GM19023 (cell line): ENCODE data around the gene KPNB1.

ENCODE experiments used
- ATAC-seq: cut with Tn5 transposase; IDR thresholded peaks from one replicate; pipeline ENCODE4 v1.9.1; 2021; ENCODE audit warnings: mild to moderate bottlenecking, moderate library complexity; ENCODE audit not compliant: unreplicated experiment

Gene KPNB1

GRCh38 chr17:47636273-47637030, 13.3 kb upstream of the KPNB1 start:
- ATAC-seq: no peak

GRCh38 chr17:47638903-47639302, 10.8 kb upstream of the KPNB1 start:
- ATAC-seq: no peak

DNA sequence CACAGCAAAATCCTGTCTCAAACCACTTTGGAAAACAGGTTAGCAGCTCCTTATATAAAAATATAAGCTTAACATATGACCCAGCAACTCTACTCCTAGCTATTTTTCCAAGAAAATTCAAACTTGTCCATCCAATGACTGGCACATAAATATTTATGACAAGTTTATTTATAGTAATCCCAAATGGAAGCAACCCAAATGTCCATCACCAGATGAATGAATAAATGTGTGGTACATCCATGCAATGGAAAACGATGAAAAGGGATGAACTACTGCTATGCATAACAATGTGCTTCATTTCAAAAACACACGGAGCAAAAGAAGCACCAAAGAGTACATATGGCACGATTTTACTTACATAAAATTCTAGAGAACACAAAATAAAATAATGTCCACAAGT, 9.6 kb upstream of the KPNB1 start:
- ATAC-seq: no peak

DNA sequence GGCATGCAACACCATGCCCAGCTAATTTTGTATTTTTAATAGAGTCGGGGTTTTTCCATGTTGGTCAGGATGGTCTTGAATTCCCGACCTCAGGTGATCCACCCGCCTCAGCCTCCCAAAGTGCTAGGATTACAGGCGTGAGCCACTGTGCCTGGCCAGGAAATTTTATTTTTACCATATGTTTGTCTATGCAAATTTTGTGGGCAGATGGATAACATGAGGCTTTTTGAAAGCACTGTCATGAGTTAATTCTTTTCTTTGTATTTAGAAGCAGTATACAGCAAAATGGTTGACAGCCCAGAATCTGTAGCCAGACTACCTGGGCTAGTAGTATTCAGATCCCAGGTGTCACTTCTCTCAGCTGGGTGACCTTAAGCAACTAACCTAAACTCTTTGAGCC, 8.5 kb upstream of the KPNB1 start:
- no peak for ATAC-seq

DNA sequence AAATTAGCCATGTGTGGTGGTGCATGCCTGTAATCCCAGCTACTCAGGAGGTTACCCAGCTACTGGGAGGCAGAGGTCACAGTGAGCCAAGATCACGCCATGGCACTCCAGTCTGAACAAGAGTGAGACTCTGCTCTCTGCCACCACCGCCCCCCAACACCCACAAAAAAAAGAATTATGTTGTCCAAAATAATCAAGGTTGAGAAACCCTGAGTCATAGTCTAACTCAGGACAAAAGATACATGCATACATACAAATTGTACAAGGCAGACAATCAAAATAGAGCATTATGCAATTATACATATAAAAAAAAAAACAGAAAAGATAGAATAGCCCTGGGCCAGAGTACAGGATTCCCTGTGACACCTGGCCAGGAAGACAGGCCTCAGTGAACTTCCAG, 6.6 kb upstream of the KPNB1 start:
- no peak for ATAC-seq

DNA sequence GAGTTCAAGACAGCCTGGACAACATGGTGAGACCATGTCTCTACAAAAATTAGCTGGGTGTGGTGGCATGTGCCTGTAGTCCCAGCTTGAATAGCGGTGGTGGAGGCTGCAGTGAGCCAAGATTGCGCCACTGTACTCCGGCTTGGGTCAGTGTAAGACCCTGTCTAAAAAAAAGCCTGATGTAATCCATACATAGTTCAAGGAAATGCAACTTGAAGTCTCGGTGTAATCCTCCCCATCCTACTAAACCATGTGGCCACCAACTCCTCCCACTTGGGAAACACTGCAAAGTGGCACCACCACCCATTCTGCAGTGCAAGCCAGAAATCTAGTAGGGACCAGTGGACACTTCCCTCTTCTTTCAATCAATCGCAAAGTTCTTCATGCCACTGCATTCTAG, 5.4 kb upstream of the KPNB1 start:
- no peak for ATAC-seq

- peak; percentile 1 for ATAC-seq
Observed at GRCh38 chr17:47649972-47650524, 329 bp downstream of the KPNB1 start.

DNA sequence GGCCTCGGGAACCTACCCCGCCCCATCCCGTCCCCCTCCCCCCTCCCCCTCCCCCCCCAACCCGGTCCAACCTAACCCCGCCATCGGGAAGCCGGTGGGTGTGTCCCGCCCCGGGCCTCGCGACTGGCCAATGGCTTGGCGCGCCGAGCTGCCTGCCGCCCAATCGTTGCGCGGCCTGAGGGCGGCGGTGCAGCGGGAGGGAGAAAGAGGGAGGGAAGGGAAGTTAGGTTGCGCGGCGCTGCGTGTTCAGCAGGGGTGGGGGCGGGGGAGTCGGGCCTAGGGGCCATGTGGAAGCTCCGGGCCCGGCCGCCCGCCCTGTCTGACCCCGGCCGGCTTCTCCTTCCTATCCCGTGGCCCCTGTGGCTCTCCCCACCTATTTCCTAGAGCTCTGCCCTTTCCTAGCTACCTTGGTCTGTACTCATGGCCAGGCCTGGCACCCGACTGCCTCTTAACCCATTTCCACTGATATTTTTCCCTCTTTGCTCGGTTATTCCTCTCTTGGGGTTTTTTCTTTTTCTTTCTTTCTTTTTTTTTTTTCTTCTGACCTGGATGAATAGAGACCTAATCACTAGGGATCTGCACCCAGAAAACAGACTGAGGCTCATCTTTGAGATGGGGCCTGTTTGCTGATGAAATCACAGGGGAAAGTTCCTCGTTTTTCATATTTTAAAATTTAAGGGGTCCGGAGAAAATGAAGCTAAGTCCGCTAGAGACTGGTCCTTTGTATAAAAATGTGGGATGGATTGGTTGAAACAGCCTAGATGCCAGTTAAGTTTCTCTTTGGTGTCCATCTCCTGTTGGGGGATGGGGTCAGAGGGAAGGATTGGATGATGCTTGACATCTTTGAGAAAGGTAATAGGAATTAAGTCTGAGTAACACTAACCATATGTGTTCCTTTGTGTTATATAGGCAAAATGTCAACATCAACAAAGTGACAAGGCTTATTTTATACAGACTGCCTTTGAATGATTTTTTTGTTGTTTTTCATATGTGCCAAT, 1.1 kb downstream of the KPNB1 start:
- peak; percentile 45 for ATAC-seq

DNA sequence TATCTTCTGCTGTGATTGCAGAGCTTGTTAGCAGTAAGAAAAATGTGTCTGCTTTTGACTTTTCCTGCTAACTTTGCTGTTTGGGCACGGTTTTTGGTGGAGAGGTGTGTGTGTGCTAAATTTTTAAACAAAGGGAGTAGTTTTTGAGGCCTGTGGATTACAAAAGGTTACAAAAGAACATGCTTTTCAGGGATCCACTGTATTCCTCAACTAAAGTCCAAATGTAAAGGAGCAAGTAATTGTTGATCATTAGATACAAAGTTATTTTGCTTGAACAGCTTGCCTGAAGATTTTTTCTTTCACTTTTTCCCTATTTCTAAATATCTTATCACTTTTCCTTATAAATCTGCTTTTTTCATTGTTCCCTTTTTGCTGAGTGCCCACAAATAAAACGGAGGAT, 2.0 kb downstream of the KPNB1 start:
- no peak for ATAC-seq

GRCh38 chr17:47652570-47652969, 2.9 kb downstream of the KPNB1 start:
- ATAC-seq: no peak

- no peak for ATAC-seq
Observed at GRCh38 chr17:47653442-47653841, 3.7 kb downstream of the KPNB1 start.

- no peak for ATAC-seq
Observed at GRCh38 chr17:47654991-47655390, 5.3 kb downstream of the KPNB1 start.

- no peak for ATAC-seq
Observed at GRCh38 chr17:47660064-47660492, 10.4 kb downstream of the KPNB1 start.

DNA sequence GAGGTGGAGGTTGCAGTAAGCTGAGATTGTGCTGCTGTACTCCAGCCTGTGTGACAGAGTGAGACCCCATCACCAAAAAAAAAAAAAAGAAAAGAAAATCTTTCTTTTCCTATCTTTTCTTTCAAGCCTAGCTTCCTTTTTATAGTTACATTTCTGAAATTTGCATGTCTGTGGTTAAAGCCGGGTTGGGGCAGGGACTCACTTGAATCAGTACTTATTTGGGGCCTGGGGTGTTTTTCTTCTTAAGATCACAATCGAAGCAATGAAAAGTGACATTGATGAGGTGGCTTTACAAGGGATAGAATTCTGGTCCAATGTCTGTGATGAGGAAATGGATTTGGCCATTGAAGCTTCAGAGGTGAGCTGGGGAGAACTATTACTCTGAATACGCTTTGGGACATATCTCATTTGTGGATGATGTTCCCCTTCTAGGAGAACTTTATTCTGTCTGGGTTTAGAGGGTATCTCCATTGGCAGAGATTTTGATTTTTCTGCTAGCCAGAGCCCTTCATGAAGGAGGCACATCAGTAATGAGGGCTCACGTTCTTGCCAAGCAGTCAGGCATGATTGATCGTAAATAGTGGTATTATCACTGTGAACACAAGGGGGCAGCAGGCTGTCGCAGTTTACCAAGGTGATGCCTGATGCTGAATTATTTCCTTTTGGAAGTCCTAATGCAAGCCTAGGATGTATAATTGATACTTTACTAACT, 14.3 kb downstream of the KPNB1 start:
- no peak for ATAC-seq

DNA sequence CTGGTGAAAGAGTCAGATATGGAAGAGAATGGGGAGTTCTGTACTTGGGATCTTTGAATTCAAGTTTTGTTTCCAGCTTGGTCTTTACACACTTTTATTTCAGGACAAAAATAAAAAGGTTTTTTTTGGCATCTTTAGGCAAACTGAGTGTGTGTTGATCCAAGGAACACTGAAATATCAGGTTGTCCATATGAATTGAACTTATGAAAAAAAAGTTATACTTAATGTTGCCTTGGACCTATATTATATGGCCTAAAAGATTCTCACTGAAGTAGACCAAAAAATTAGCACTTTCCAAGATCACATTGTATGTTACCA, 14.9 kb downstream of the KPNB1 start:
- no peak for ATAC-seq

GRCh38 chr17:47665655-47666054, 15.9 kb downstream of the KPNB1 start:
- ATAC-seq: no peak

DNA sequence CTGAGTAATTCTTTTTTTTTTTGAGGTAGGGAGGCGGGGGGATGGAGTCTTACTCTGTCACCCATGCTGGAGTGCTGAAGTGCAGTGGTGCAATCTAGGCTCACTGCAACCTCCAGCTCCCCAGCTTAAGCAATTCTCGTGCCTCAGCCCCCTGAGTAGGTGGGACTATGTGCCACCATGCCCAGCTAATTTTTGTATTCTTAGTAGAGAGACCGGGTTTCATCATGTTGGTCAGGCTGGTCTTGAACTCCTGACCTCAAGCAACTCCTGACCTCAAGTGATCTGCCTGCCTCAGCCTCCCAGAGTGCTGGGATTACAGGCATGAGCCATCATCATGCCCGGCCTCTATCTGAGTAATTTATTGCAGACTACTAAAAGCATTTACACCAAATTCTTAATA, 19.4 kb downstream of the KPNB1 start:
- no peak for ATAC-seq

- ATAC-seq: no peak
Observed at GRCh38 chr17:47670064-47670463, 20.3 kb downstream of the KPNB1 start.

DNA sequence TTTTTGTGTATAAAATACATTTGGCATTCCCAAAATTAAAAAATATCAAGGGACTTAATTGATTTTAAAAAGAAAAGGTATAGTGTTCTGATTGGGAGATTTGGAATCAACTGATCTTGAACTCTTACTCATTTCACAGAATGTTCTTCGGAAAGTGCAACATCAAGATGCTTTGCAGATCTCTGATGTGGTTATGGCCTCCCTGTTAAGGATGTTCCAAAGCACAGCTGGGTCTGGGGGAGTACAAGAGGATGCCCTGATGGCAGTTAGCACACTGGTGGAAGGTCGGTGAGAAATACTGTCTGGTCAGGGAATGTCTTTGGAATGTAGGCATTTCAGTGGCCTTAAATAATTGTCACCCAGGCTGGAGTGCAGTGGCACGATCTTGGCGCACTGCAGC, 24.8 kb downstream of the KPNB1 start:
- ATAC-seq: no peak

GRCh38 chr17:47675380-47676198, 25.9 kb downstream of the KPNB1 start:
- no peak for ATAC-seq

DNA sequence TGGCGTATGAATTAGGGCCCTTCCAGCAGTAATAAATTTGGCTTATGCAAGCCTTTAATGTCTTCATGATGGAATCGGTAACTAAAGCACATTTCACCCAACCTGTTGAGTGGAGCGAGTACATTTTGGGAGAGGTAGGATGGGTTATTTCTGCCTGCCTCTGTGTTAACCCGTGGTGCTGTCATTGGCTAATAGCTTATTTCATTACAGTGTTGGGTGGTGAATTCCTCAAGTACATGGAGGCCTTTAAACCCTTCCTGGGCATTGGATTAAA, 26.4 kb downstream of the KPNB1 start:
- ATAC-seq: no peak
